ENCODE data around the gene STIM1. TPM values are rescaled to one million over a fixed set of nuclear protein-coding genes. Genes with fewer than 3 reads are reported as not detected.

Gene STIM1
- total and polyA plus RNA-seq, 10 of the 15 experiments (the other 5 are each of a cell fraction or from before 2014, with no cell fraction given): 8.6 to 57.7 (median 29.3) TPM

DNA sequence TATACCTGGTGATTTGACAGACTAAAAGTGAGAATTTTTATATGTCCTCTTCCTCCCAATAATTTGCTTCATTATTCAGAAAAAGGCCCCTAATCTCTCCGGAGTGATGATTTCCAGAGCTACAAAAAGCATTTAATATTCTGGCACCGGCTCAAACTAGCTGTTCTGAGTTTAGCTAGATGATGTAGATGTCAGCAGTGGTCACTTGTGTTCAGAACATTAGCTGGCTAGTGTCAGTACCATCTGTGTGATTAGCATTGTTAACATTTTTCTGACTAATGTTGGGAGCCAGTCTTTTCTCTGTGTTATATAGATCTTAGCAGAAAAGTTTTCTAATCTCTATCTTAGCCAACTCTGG lies 170.5 kb downstream of the STIM1 start:
- ChIA-PET CTCF (interaction anchor here (1.4 to 1.6 kb wide), 4 partner anchors 33 to 216 kb away, joined by 3 to 4 read pairs (median 4); partner anchors contain the start of gene STIM1), RAD21 (ENCODE audit: unreplicated experiment) (no interaction called here), SMC1A (ENCODE audit: uncharacterized antibody, unreplicated experiment) (interaction anchor here (1.1 kb wide), 2 partner anchors 16 to 164 kb away, joined by 3 read pairs; no protein-coding TSS in a partner anchor), POLR2A (no interaction called here)
- Histone ChIP-seq H3K27ac (ENCODE audit: control insufficient read depth, insufficient read depth) (no peak overlapping the region), H3K4me1 (ENCODE audit: control insufficient read depth, insufficient read depth, low read length) (no peaks in the 10 kb centered on the region), H3K27me3 (replicated peaks in 1 of 2; ENCODE audit: control insufficient read depth in 2 of 2, insufficient read depth in 2 of 2, low read length in 1 of 2) (no peaks in the 10 kb centered on the region), H3K9me3 (replicated peaks; ENCODE audit: control insufficient read depth, insufficient read depth, low read length) (peaks cover 4% of the 10 kb centered on the region), H3K4me2 (ENCODE audit: control insufficient read depth, insufficient read depth) (no peak overlapping the region), H2AFZ (ENCODE audit: control insufficient read depth, low read depth, low read length) (no peak overlapping the region), H3K36me3 (ENCODE audit: control insufficient read depth in 2 of 2, insufficient read depth in 2 of 2, low read length in 1 of 2) (peaks cover 2 to 5% of the 10 kb centered on the region in 2 experiments), H3K79me2 (ENCODE audit: control insufficient read depth, insufficient read depth, low read length) (no peaks in the 10 kb centered on the region; the same call in none of the 2 replicates), H4K20me1 (ENCODE audit: control insufficient read depth, insufficient read depth) (no peaks in the 10 kb centered on the region), H3K9ac (ENCODE audit: control insufficient read depth, insufficient read depth, low read length) (no peak overlapping the region), H3K4me3 (no peak overlapping the region)
- in situ Hi-C loops (cut with MboI): no loop called here
- 100% methylated on average over 2 of the region's 2 CpGs for WGBS (ENCODE audit: insufficient coverage, insufficient replicate concordance, low lambda C conversion rate, missing lambda C conversion rate)
- no TSS peak for BruUV-seq (replicated peaks)
- FAIRE-seq: no peak
- no peak for DNase-seq (ENCODE audit: low read depth, low spot score)
- intact Hi-C loops (cut with micrococcal nuclease; ENCODE audit: unreplicated experiment): no loop called here
- TF ChIP-seq PAX5 (IDR thresholded peaks at IDR 0.05; ENCODE audit: borderline replicate concordance, low read depth, low read length) (no peak), ZNF207 (IDR thresholded peaks at IDR 0.05; ENCODE audit: borderline replicate concordance) (no peak), TAF1 (IDR thresholded peaks at IDR 0.05; ENCODE audit: borderline replicate concordance, low read depth, low read length) (no peak), SUZ12 (IDR thresholded peaks at IDR 0.05; ENCODE audit: unreplicated experiment) (no peak), IRF4 (IDR thresholded peaks at IDR 0.05; ENCODE audit: low read depth, low read length) (no peak)
- TF ChIP-seq, protein P1, sequence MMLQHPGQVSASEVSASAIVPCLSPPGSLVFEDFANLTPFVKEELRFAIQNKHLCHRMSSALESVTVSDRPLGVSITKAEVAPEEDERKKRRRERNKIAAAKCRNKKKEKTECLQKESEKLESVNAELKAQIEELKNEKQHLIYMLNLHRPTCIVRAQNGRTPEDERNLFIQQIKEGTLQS (IDR thresholded peaks at IDR 0.05; ENCODE audit: borderline replicate concordance, extremely low read depth, low read depth, low read length): no peak
- TF ChIP-seq, protein P2, sequence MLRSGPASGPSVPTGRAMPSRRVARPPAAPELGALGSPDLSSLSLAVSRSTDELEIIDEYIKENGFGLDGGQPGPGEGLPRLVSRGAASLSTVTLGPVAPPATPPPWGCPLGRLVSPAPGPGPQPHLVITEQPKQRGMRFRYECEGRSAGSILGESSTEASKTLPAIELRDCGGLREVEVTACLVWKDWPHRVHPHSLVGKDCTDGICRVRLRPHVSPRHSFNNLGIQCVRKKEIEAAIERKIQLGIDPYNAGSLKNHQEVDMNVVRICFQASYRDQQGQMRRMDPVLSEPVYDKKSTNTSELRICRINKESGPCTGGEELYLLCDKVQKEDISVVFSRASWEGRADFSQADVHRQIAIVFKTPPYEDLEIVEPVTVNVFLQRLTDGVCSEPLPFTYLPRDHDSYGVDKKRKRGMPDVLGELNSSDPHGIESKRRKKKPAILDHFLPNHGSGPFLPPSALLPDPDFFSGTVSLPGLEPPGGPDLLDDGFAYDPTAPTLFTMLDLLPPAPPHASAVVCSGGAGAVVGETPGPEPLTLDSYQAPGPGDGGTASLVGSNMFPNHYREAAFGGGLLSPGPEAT (IDR thresholded peaks at IDR 0.05; ENCODE audit: low read depth): no peak
- no peak for ATAC-seq

All from GM12878 (cell line).